Body of pancreas (tissue), 4 donors: ENCODE data around the gene ALPK1. TPM values are rescaled to one million over a fixed set of nuclear protein-coding genes. Genes with fewer than 3 reads are reported as not detected.

Experiments
- ATAC-seq: fragments of 150-250 bp; one replicate; pipeline ENCODE4 v1.9.1; 2016
- DNase-seq, 4 donors: peaks; one replicate each; pipeline ENCODE4 v3.0.0-alpha.2; 2019
- H3K27ac ChIP-seq, 4 donors: fragments of 200-600 bp; sonication (generic); 1 replicate in 3 of 4; 2 replicates in 1 of 4; pipeline versions ENCODE4 v1.5.1 to v1.6.1; 2016 to 2019; ENCODE audit warnings: mild to moderate bottlenecking in 1 of 4, mixed read lengths in 1 of 4, moderate library complexity in 1 of 4
- H3K27me3 ChIP-seq, 2 donors: fragments of 200-600 bp; sonication (generic); one replicate each; pipeline ENCODE4 v1.6.0; 2016; ENCODE audit warnings: mild to moderate bottlenecking in 1 of 2
- H3K36me3 ChIP-seq, 2 donors: fragments of 200-600 bp; sonication (generic); replicated peaks in 1 of 2; 2 replicates each; pipeline ENCODE4 v1.5.1; 2016; ENCODE audit warnings: low read depth in 2 of 2; ENCODE audit not compliant: insufficient read depth in 1 of 2
- H3K4me1 ChIP-seq: fragments of 200-600 bp; sonication (generic); one replicate; pipeline ENCODE4 v1.6.0; 2016
- H3K4me3 ChIP-seq, 2 donors: fragments of 200-600 bp; sonication (generic); 1 replicate in 1 of 2; 2 replicates in 1 of 2; pipeline ENCODE4 v1.5.1; 2016 to 2019
- H3K9me3 ChIP-seq, 3 donors: fragments of 200-600 bp; sonication (generic); 1 replicate in 2 of 3; 2 replicates in 1 of 3; pipeline ENCODE4 v1.5.1; 2016
- CTCF ChIP-seq, 7 experiments: fragments of 450-650 bp in 4 of 7; fragments of 200-600 bp in 3 of 7; sonication (generic) in 3 of 7; IDR thresholded peaks; one replicate each; pipeline ENCODE4 v1.5.1; 2016 to 2019; ENCODE audit warnings: antibody characterized with exemption in 7 of 7
- POLR2A ChIP-seq, 3 donors: fragments of 450-650 bp; IDR thresholded peaks; one replicate each; pipeline ENCODE4 v1.6.1; 2016; ENCODE audit warnings: antibody characterized with exemption in 3 of 3, mild to moderate bottlenecking in 2 of 3
- WGBS, 2 donors: methylation state at CpG; one replicate each; pipeline ENCODE4 v1.1.5; 2017; 5-methylcytosine and 5-hydroxymethylcytosine counted together
- intact Hi-C: fragments of 100-400 bp; cut with DNase I; formaldehyde crosslinking; loops from one replicate; pipeline ENCODE4 v1.15.1; 2023
- total RNA-seq, 2 donors: library from RNA; depleted of rRNA; stranded (reverse); fragments of >200 nt; gene quantifications; one replicate each; pipeline ENCODE4 v1.1.0, GENCODE V29; 2016

Gene ALPK1
- total RNA-seq, 2 donors from 2014 or later = 14.8 to 26.7 TPM

- Histone ChIP-seq H3K9me3 (no peaks in the 10 kb centered on the region), H3K27me3 (no peaks in the 10 kb centered on the region), H3K27ac (no peak overlapping the region), H3K36me3 (no peaks in the 10 kb centered on the region), H3K4me3 (no peak overlapping the region), H3K4me1 (no peaks in the 10 kb centered on the region)
- ATAC-seq = no peak
- 93 to 96% methylated on average over 4 to 11 of the region's 11 CpGs for WGBS, 2 donors
- TF ChIP-seq CTCF (IDR thresholded peaks at IDR 0.05) (no peak), POLR2A (IDR thresholded peaks at IDR 0.05) (no peak)
- DNase-seq = no peak
- intact Hi-C loops = no loop called here
Measured at GRCh38 chr4:112357453-112357852, 60.3 kb downstream of the ALPK1 start.

GRCh38 chr4:112357897-112358296 lies 60.7 kb downstream of the ALPK1 start:
- Histone ChIP-seq H3K9me3 (no peaks in the 10 kb centered on the region), H3K4me1 (no peaks in the 10 kb centered on the region), H3K27me3 (no peaks in the 10 kb centered on the region), H3K27ac (no peak overlapping the region), H3K36me3 (no peaks in the 10 kb centered on the region), H3K4me3 (no peak overlapping the region)
- no peak for ATAC-seq
- no peak for TF ChIP-seq POLR2A (IDR thresholded peaks at IDR 0.05)
- no peak for TF ChIP-seq CTCF (IDR thresholded peaks at IDR 0.05)
- DNase-seq = no peak
- 88 to 94% methylated on average over 7 to 14 of the region's 14 CpGs for WGBS, 2 donors
- intact Hi-C loops = no loop called here

GRCh38 chr4:112358415-112358814 lies 61.2 kb downstream of the ALPK1 start:
- DNase-seq = no peak
- H3K4me1 ChIP-seq = no peaks in the 10 kb centered on the region
- ATAC-seq = no peak
- H3K9me3 ChIP-seq = no peaks in the 10 kb centered on the region
- H3K4me3 ChIP-seq = no peak overlapping the region
- H3K27ac ChIP-seq = no peak overlapping the region
- H3K36me3 ChIP-seq = no peaks in the 10 kb centered on the region
- no peak for TF ChIP-seq POLR2A (IDR thresholded peaks at IDR 0.05)
- no peak for TF ChIP-seq CTCF (IDR thresholded peaks at IDR 0.05)
- H3K27me3 ChIP-seq = no peaks in the 10 kb centered on the region
- intact Hi-C loops = no loop called here
- WGBS, 2 donors = 95 to 96% methylated on average over 4 to 8 of the region's 10 CpGs

GRCh38 chr4:112358952-112359749 lies 62.0 kb downstream of the ALPK1 start:
- no peaks in the 10 kb centered on the region for H3K9me3 ChIP-seq
- WGBS, 2 donors = 91 to 95% methylated on average over 4 to 14 of the region's 16 CpGs
- H3K36me3 ChIP-seq = no peaks in the 10 kb centered on the region
- H3K4me3 ChIP-seq = no peak overlapping the region
- ATAC-seq = no peak
- H3K4me1 ChIP-seq = no peaks in the 10 kb centered on the region
- intact Hi-C loops = no loop called here
- H3K27me3 ChIP-seq = no peaks in the 10 kb centered on the region
- H3K27ac ChIP-seq = no peak overlapping the region
- TF ChIP-seq POLR2A (IDR thresholded peaks at IDR 0.05) = no peak
- no peak for DNase-seq

- DNase-seq (no peak), ATAC-seq (no peak)
- TF ChIP-seq POLR2A (IDR thresholded peaks at IDR 0.05) = no peak
- no peak for TF ChIP-seq CTCF (IDR thresholded peaks at IDR 0.05)
- Histone ChIP-seq H3K27me3 (no peaks in the 10 kb centered on the region), H3K36me3 (no peaks in the 10 kb centered on the region), H3K27ac (no peak overlapping the region), H3K4me1 (no peaks in the 10 kb centered on the region), H3K4me3 (no peak overlapping the region), H3K9me3 (no peaks in the 10 kb centered on the region)
- intact Hi-C loops = no loop called here
- WGBS, 2 donors = 80 to 81% methylated on average over 5 to 6 of the region's 6 CpGs
Measured at GRCh38 chr4:112361181-112361791, 64.1 kb downstream of the ALPK1 start.
